Measurements from ENCODE around the gene HOXD10.

The HOXD10 gene

GRCh38 chr2:176107731-176108181 lies 8.8 kb upstream of the HOXD10 start:
- DNase-seq: no peak

GRCh38 chr2:176109192-176109901 lies 7.2 kb upstream of the HOXD10 start:
- DNase-seq: no peak

- DNase-seq: no peak
Measured at GRCh38 chr2:176109946-176110345, 6.6 kb upstream of the HOXD10 start.

- no peak for DNase-seq
Measured at GRCh38 chr2:176110415-176111308, 5.9 kb upstream of the HOXD10 start.

GRCh38 chr2:176111309-176111663 lies 5.3 kb upstream of the HOXD10 start:
- no peak for DNase-seq

GRCh38 chr2:176111846-176112374 lies 4.7 kb upstream of the HOXD10 start:
- DNase-seq: no peak

- no peak for DNase-seq
Measured at GRCh38 chr2:176112375-176113302, 3.9 kb upstream of the HOXD10 start.

- DNase-seq: no peak
Measured at GRCh38 chr2:176114120-176114929, 2.3 kb upstream of the HOXD10 start.

GRCh38 chr2:176114930-176115625 lies 1.5 kb upstream of the HOXD10 start:
- no peak for DNase-seq

GRCh38 chr2:176117162-176117822 lies 714 bp downstream of the HOXD10 start:
- DNase-seq: no peak

GRCh38 chr2:176117823-176118371 lies 1.3 kb downstream of the HOXD10 start:
- no peak for DNase-seq

GRCh38 chr2:176118601-176119339 lies 2.2 kb downstream of the HOXD10 start:
- DNase-seq: no peak

- no peak for DNase-seq
Measured at GRCh38 chr2:176120364-176121189, 4.0 kb downstream of the HOXD10 start.

- no peak for DNase-seq
Measured at GRCh38 chr2:176121190-176122051, 4.8 kb downstream of the HOXD10 start.

GRCh38 chr2:176122052-176122682 lies 5.6 kb downstream of the HOXD10 start:
- no peak for DNase-seq

GRCh38 chr2:176122683-176123410 lies 6.3 kb downstream of the HOXD10 start, which contains the start of gene HOXD9:
HOXD9 (plus strand) TSS chr2:176122719; CDS start chr2:176122769, 50 bp downstream.
- DNase-seq: no peak
